HFFc6 (cell line): ENCODE data around the gene SNTG2. TPM values are rescaled to one million over a fixed set of nuclear protein-coding genes. Genes with fewer than 3 reads are reported as not detected.

Source experiments
- DNase-seq: peaks from one replicate; pipeline ENCODE4 v3.0.0-alpha.2; 2018
- H3K27ac Mint-ChIP-seq: 2 replicates; pipeline ENCODE4 v1.8.0; 2020; ENCODE audit warnings: mild to moderate bottlenecking, mixed read lengths
- H3K27me3 Mint-ChIP-seq: 2 replicates; pipeline ENCODE4 v1.8.0; 2021; ENCODE audit warnings: mild to moderate bottlenecking, moderate library complexity, mixed read lengths; ENCODE audit not compliant: insufficient read depth
- H3K36me3 Mint-ChIP-seq: 2 replicates; pipeline ENCODE4 v1.8.0; 2021; ENCODE audit warnings: low read depth, mixed read lengths
- H3K4me1 Mint-ChIP-seq: 2 replicates; pipeline ENCODE4 v1.8.0; 2020; ENCODE audit warnings: low read depth, mixed read lengths
- H3K4me3 Mint-ChIP-seq: 2 replicates; pipeline ENCODE4 v1.8.0; 2020; ENCODE audit warnings: mild to moderate bottlenecking, moderate library complexity, mixed read lengths
- H3K9me3 Mint-ChIP-seq: 2 replicates; pipeline ENCODE4 v1.8.0; 2020; ENCODE audit warnings: mild to moderate bottlenecking, mixed read lengths
- CTCF ChIP-seq: fragments of 200-600 bp; sonication (generic); IDR thresholded peaks from 2 replicates; pipeline ENCODE4 v1.5.0; 2021; ENCODE audit warnings: antibody characterized with exemption, mild to moderate bottlenecking
- total RNA-seq, 6 experiments: library from RNA; stranded (reverse); fragmentation: NEBNext Ultra II Directional; extraction: Animal tissue kit (Norgen Biotek cat#: 25700); gene quantifications; 2 replicates in 1 of 6; 3 replicates in 5 of 6; pipeline ENCODE4 v1.2.3, GENCODE V29; 2021

The SNTG2 gene
- total RNA-seq, 6 experiments from 2014 or later = not detected

- no peak for TF ChIP-seq CTCF
- Mint-ChIP-seq H3K4me3 (no peak overlapping the region), H3K4me1 (no peaks in the 10 kb centered on the region), H3K9me3 (peaks cover 16% of the 10 kb centered on the region; the same call in 1 of the 2 replicates), H3K27ac (no peak overlapping the region), H3K27me3 (peaks cover 1% of the 10 kb centered on the region), H3K36me3 (no peaks in the 10 kb centered on the region)
- no peak for DNase-seq
Observed at GRCh38 chr2:990970-991369, 40.3 kb downstream of the SNTG2 start.

- H3K4me1 Mint-ChIP-seq = no peaks in the 10 kb centered on the region
- H3K27me3 Mint-ChIP-seq = no peaks in the 10 kb centered on the region; the same call in 1 of the 2 replicates
- no peak for DNase-seq
- H3K4me3 Mint-ChIP-seq = no peak overlapping the region
- no peak for TF ChIP-seq CTCF
- H3K27ac Mint-ChIP-seq = no peak overlapping the region
- H3K36me3 Mint-ChIP-seq = no peaks in the 10 kb centered on the region
- H3K9me3 Mint-ChIP-seq = peaks cover 4% of the 10 kb centered on the region; the same call in 1 of the 2 replicates
Observed at GRCh38 chr2:1002350-1002749, 51.7 kb downstream of the SNTG2 start.

GRCh38 chr2:1004398-1004797, 53.7 kb downstream of the SNTG2 start:
- no peaks in the 10 kb centered on the region for H3K36me3 Mint-ChIP-seq
- H3K4me3 Mint-ChIP-seq = no peak overlapping the region
- no peak for DNase-seq
- H3K27ac Mint-ChIP-seq = no peak overlapping the region
- TF ChIP-seq CTCF = no peak
- no peaks in the 10 kb centered on the region; the same call in 1 of the 2 replicates for H3K27me3 Mint-ChIP-seq
- H3K9me3 Mint-ChIP-seq = no peaks in the 10 kb centered on the region; the same call in 1 of the 2 replicates
- H3K4me1 Mint-ChIP-seq = no peaks in the 10 kb centered on the region

GRCh38 chr2:1010415-1010930, 59.8 kb downstream of the SNTG2 start:
- Mint-ChIP-seq H3K9me3 (no peaks in the 10 kb centered on the region), H3K27ac (no peak overlapping the region), H3K4me3 (no peak overlapping the region), H3K27me3 (no peaks in the 10 kb centered on the region; the same call in 1 of the 2 replicates), H3K36me3 (no peaks in the 10 kb centered on the region), H3K4me1 (no peaks in the 10 kb centered on the region)
- no peak for DNase-seq
- no peak for TF ChIP-seq CTCF

GRCh38 chr2:1011006-1011405, 60.4 kb downstream of the SNTG2 start:
- Mint-ChIP-seq H3K4me3 (no peak overlapping the region), H3K27me3 (no peaks in the 10 kb centered on the region; the same call in 1 of the 2 replicates), H3K27ac (no peak overlapping the region), H3K36me3 (no peaks in the 10 kb centered on the region), H3K4me1 (no peaks in the 10 kb centered on the region), H3K9me3 (no peaks in the 10 kb centered on the region)
- DNase-seq = no peak
- TF ChIP-seq CTCF = no peak

- Mint-ChIP-seq H3K4me1 (no peaks in the 10 kb centered on the region), H3K27ac (no peak overlapping the region), H3K36me3 (no peaks in the 10 kb centered on the region), H3K27me3 (no peaks in the 10 kb centered on the region; the same call in 1 of the 2 replicates), H3K4me3 (no peak overlapping the region), H3K9me3 (no peaks in the 10 kb centered on the region)
- TF ChIP-seq CTCF = no peak
- DNase-seq = no peak
Observed at GRCh38 chr2:1011985-1012384, 61.3 kb downstream of the SNTG2 start.
